GM19193 (cell line): ENCODE data around the gene CBFB.

Experiments
- POLR2A ChIP-seq: IDR thresholded peaks from 4 replicates; pipeline ENCODE4 v1.6.1; 2011; ENCODE audit not compliant: insufficient read depth, insufficient read length; ENCODE audit errors: extremely low read depth

The CBFB gene

GRCh38 chr16:67063008-67063407 is 34.1 kb downstream of the CBFB start:
- TF ChIP-seq POLR2A = no peak

GRCh38 chr16:67068212-67068753 is 39.3 kb downstream of the CBFB start:
- TF ChIP-seq POLR2A = no peak

- TF ChIP-seq POLR2A = no peak
These were observed 42.6 kb downstream of the CBFB start for GRCh38 chr16:67071476-67072048.

GRCh38 chr16:67075331-67075730 is 46.4 kb downstream of the CBFB start:
- no peak for TF ChIP-seq POLR2A

- TF ChIP-seq POLR2A = no peak
These were observed 48.9 kb downstream of the CBFB start for GRCh38 chr16:67077871-67078270.

- no peak for TF ChIP-seq POLR2A
These were observed 53.2 kb downstream of the CBFB start for GRCh38 chr16:67082100-67082499.

- no peak for TF ChIP-seq POLR2A
These were observed 53.9 kb downstream of the CBFB start for GRCh38 chr16:67082891-67083290.

- no peak for TF ChIP-seq POLR2A
These were observed 55.5 kb downstream of the CBFB start for GRCh38 chr16:67084345-67085028.

GRCh38 chr16:67086822-67087221 is 57.9 kb downstream of the CBFB start:
- no peak for TF ChIP-seq POLR2A

GRCh38 chr16:67087291-67087690 is 58.3 kb downstream of the CBFB start:
- no peak for TF ChIP-seq POLR2A

- TF ChIP-seq POLR2A = no peak
These were observed 58.9 kb downstream of the CBFB start for GRCh38 chr16:67087803-67088202.

GRCh38 chr16:67088551-67088950 is 59.6 kb downstream of the CBFB start:
- no peak for TF ChIP-seq POLR2A

- no peak for TF ChIP-seq POLR2A
These were observed 60.2 kb downstream of the CBFB start for GRCh38 chr16:67089101-67089500.

GRCh38 chr16:67091906-67092566 is 63.1 kb downstream of the CBFB start:
- TF ChIP-seq POLR2A = no peak

GRCh38 chr16:67093098-67093726 is 64.3 kb downstream of the CBFB start:
- no peak for TF ChIP-seq POLR2A
